ENCODE data around the gene BBX. TPM values are rescaled to one million over a fixed set of nuclear protein-coding genes. Genes with fewer than 3 reads are reported as not detected.

BBX gene
- total and polyA plus RNA-seq, 4 donors, result 4.7 to 25.1 (median 20.5) TPM

DNA sequence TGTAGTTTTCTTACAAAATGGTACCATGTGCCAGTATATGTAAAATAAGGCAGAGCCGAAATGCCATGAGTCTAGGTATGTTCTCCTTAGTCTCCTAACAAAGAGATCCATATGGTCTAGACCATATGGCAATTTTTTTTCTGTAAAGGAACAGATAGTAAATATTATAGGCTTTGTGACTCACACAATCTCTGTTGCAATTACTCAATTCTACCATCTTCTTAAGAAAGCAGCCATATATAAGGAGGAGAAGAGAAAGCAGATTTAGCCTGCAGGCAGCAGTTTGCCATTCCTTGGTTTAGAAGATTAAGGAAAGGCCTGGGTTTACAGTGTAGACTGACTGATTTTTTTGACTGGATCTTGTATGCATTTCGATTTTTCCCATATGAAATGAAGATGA lies 16.3 kb upstream of the BBX start:
- H3K27ac ChIP-seq (ENCODE audit: low read depth in 1 of 2, low read length in 2 of 2), result no peak overlapping the region
- 89% methylated on average over 2 of the region's 2 CpGs for WGBS
- TF ChIP-seq TAF1 (conservative IDR thresholded peaks at IDR 0.05) (no peak), FOXA1 (IDR thresholded peaks at IDR 0.05) (no peak)
- H3K27me3 ChIP-seq (ENCODE audit: control insufficient read depth in 4 of 4, insufficient read depth in 4 of 4, low read length in 3 of 4), result no peaks in the 10 kb centered on the region
- H3K4me1 ChIP-seq (ENCODE audit: control insufficient read depth in 4 of 4, insufficient read depth in 4 of 4, low read length in 3 of 4), result no peaks in the 10 kb centered on the region
- H3K36me3 ChIP-seq (ENCODE audit: control insufficient read depth in 4 of 4, insufficient read depth in 3 of 4, low read depth in 1 of 4, low read length in 3 of 4), result no peaks in the 10 kb centered on the region
- DNase-seq (ENCODE audit: low spot score), result no peak
- no peak overlapping the region for H3K9ac ChIP-seq (ENCODE audit: low read depth in 1 of 2, low read length in 2 of 2)
- H3K9me3 ChIP-seq (ENCODE audit: control insufficient read depth in 4 of 4, low read length in 3 of 4), result no peaks in the 10 kb centered on the region
- H3K4me3 ChIP-seq (ENCODE audit: low read depth in 1 of 3, low read length in 3 of 3), result no peak overlapping the region

DNA sequence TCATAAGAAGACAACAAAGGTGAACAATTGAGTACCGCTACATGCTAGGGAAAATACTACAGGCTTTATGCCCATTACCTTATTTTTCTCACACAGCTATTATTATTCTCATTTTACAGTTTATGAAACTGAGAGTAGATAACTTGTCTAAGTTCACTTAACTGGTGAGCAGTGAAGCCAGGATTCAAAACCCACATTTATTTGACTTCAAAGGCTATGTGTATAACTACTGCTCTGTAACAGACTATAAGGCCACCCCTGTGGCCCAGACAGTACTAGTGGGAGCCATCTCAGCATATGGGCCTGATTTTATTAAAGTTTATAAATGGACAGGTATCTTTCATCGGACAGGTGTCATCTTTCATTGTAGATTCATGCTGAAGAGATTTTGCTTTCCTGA lies 14.4 kb upstream of the BBX start:
- no peak overlapping the region for H3K9ac ChIP-seq (ENCODE audit: low read depth in 1 of 2, low read length in 2 of 2)
- TF ChIP-seq TAF1 (conservative IDR thresholded peaks at IDR 0.05) (no peak), NR2F2 (IDR thresholded peaks at IDR 0.05) (no peak), RXRA (IDR thresholded peaks at IDR 0.05) (no peak), HNF4A (conservative IDR thresholded peaks at IDR 0.05) (no peak), JUND (IDR thresholded peaks at IDR 0.05) (no peak), HNF4G (IDR thresholded peaks at IDR 0.05) (no peak)
- no peaks in the 10 kb centered on the region for H3K36me3 ChIP-seq (ENCODE audit: control insufficient read depth in 4 of 4, insufficient read depth in 3 of 4, low read depth in 1 of 4, low read length in 3 of 4)
- no peaks in the 10 kb centered on the region for H3K9me3 ChIP-seq (ENCODE audit: control insufficient read depth in 4 of 4, low read length in 3 of 4)
- H3K4me3 ChIP-seq (ENCODE audit: low read depth in 1 of 3, low read length in 3 of 3), result no peak overlapping the region
- over 99% methylated on average over 2 of the region's 2 CpGs for WGBS
- DNase-seq (ENCODE audit: low spot score), result no peak
- H3K27me3 ChIP-seq (ENCODE audit: control insufficient read depth in 4 of 4, insufficient read depth in 4 of 4, low read length in 3 of 4), result no peaks in the 10 kb centered on the region
- no peaks in the 10 kb centered on the region for H3K4me1 ChIP-seq (ENCODE audit: control insufficient read depth in 4 of 4, insufficient read depth in 4 of 4, low read length in 3 of 4)
- H3K27ac ChIP-seq (ENCODE audit: low read depth in 1 of 2, low read length in 2 of 2), result no peak overlapping the region

DNA sequence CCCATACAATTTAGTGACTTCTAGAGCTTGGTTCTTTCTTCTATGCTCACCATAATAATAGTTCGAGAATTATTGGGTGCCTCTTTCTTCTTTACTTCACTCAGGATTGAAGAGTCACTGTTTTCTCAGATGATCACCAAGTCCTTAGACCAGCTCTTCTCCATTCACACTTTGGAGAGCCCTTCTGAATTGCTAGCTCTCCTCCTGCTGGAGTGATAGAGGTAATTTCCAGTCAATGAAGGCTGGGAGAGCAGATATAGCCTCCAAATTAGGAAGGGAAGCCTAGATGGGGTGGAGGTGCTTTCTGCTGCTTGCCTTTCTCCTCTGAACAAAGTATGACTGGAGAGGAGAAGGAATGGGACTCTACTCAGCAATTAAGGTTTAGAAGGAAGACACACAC lies 10.7 kb upstream of the BBX start:
- TF ChIP-seq FOXA2 (IDR thresholded peaks at IDR 0.05) (no peak), JUND (IDR thresholded peaks at IDR 0.05) (no peak), HNF4A (conservative IDR thresholded peaks at IDR 0.05) (no peak), SP1 (IDR thresholded peaks at IDR 0.05) (no peak), RXRA (IDR thresholded peaks at IDR 0.05) (no peak), RAD21 (IDR thresholded peaks at IDR 0.05) (no peak), YY1 (IDR thresholded peaks at IDR 0.05) (no peak), GABPA (IDR thresholded peaks at IDR 0.05 in 1 of 2, conservative IDR thresholded peaks at IDR 0.05 in 1 of 2) (no peak), EGR1 (IDR thresholded peaks at IDR 0.05; ENCODE audit: low read depth in 2 of 2) (no peak)
- TF ChIP-seq, protein P1, sequence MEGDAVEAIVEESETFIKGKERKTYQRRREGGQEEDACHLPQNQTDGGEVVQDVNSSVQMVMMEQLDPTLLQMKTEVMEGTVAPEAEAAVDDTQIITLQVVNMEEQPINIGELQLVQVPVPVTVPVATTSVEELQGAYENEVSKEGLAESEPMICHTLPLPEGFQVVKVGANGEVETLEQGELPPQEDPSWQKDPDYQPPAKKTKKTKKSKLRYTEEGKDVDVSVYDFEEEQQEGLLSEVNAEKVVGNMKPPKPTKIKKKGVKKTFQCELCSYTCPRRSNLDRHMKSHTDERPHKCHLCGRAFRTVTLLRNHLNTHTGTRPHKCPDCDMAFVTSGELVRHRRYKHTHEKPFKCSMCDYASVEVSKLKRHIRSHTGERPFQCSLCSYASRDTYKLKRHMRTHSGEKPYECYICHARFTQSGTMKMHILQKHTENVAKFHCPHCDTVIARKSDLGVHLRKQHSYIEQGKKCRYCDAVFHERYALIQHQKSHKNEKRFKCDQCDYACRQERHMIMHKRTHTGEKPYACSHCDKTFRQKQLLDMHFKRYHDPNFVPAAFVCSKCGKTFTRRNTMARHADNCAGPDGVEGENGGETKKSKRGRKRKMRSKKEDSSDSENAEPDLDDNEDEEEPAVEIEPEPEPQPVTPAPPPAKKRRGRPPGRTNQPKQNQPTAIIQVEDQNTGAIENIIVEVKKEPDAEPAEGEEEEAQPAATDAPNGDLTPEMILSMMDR (IDR thresholded peaks at IDR 0.05; ENCODE audit: low read depth, low read length, missing input control), result no peak
- TF ChIP-seq, protein P2, sequence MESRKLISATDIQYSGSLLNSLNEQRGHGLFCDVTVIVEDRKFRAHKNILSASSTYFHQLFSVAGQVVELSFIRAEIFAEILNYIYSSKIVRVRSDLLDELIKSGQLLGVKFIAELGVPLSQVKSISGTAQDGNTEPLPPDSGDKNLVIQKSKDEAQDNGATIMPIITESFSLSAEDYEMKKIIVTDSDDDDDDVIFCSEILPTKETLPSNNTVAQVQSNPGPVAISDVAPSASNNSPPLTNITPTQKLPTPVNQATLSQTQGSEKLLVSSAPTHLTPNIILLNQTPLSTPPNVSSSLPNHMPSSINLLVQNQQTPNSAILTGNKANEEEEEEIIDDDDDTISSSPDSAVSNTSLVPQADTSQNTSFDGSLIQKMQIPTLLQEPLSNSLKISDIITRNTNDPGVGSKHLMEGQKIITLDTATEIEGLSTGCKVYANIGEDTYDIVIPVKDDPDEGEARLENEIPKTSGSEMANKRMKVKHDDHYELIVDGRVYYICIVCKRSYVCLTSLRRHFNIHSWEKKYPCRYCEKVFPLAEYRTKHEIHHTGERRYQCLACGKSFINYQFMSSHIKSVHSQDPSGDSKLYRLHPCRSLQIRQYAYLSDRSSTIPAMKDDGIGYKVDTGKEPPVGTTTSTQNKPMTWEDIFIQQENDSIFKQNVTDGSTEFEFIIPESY (IDR thresholded peaks at IDR 0.05), result no peak
- TF ChIP-seq, protein P3, sequence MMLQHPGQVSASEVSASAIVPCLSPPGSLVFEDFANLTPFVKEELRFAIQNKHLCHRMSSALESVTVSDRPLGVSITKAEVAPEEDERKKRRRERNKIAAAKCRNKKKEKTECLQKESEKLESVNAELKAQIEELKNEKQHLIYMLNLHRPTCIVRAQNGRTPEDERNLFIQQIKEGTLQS (IDR thresholded peaks at IDR 0.05), result no peak
- no peaks in the 10 kb centered on the region for H3K4me1 ChIP-seq (ENCODE audit: control insufficient read depth in 4 of 4, insufficient read depth in 4 of 4, low read length in 3 of 4)
- DNase-seq (ENCODE audit: low spot score), result no peak

More for the DNA sequence above, 10.7 kb upstream of the BBX start:
- Histone ChIP-seq H3K27me3 (ENCODE audit: control insufficient read depth in 4 of 4, insufficient read depth in 4 of 4, low read length in 3 of 4) (no peaks in the 10 kb centered on the region), H3K4me3 (ENCODE audit: low read depth in 1 of 3, low read length in 3 of 3) (no peak overlapping the region), H3K36me3 (ENCODE audit: control insufficient read depth in 4 of 4, insufficient read depth in 3 of 4, low read depth in 1 of 4, low read length in 3 of 4) (no peaks in the 10 kb centered on the region), H3K9ac (ENCODE audit: low read depth in 1 of 2, low read length in 2 of 2) (no peak overlapping the region), H3K27ac (ENCODE audit: low read depth in 1 of 2, low read length in 2 of 2) (no peak overlapping the region), H3K9me3 (ENCODE audit: control insufficient read depth in 4 of 4, low read length in 3 of 4) (no peaks in the 10 kb centered on the region)
- 81% methylated on average over 1 of the region's 1 CpG for WGBS
